GM19035 (cell line): ENCODE data around the gene ATCAY.

ENCODE experiments used
- ATAC-seq: cut with Tn5 transposase; IDR thresholded peaks from one replicate; pipeline ENCODE4 v1.9.1; 2021; ENCODE audit not compliant: unreplicated experiment

The ATCAY gene

DNA sequence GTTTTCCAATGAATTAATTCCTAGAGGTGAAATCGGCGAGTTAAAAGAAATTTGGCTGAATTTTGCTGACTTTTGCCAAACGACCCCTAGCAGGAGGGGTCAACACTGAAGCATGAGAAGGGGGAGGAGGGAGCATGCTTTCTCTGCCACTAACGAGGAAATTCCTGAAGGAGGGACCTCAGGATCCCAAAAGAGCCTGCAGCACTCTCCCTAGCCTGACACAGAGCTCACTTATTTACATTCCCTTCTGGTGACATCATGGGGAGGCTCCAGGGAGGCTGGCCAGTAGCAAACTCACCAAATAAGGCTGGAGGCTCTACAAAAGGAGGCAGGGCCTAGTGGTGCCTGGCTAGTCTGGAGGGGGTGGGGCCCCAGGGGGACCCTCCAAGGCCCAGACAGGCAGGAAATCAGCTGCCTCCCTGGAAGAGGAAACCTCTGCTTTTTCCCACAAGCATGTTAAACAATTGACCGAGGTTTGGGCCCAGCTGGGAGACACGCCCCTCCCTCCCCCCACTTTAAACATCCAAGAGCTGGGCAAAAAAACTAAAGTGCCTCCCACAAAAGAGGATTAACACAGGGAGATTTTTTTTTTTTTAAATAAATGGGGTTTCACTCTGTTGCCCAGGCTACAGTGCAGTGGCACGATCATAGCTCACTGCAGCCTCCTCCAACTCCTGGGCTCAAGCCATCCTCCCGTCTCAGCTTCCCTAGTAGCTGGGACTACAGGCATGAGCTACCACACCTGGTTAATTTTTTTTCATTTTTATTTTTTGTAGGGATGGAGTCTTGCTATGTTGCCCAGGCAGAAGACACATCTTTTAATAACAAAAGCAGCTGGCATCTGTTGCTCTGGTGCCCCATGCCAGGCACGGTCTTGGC is 88.3 kb downstream of the ATCAY start:
- ATAC-seq: no peak

DNA sequence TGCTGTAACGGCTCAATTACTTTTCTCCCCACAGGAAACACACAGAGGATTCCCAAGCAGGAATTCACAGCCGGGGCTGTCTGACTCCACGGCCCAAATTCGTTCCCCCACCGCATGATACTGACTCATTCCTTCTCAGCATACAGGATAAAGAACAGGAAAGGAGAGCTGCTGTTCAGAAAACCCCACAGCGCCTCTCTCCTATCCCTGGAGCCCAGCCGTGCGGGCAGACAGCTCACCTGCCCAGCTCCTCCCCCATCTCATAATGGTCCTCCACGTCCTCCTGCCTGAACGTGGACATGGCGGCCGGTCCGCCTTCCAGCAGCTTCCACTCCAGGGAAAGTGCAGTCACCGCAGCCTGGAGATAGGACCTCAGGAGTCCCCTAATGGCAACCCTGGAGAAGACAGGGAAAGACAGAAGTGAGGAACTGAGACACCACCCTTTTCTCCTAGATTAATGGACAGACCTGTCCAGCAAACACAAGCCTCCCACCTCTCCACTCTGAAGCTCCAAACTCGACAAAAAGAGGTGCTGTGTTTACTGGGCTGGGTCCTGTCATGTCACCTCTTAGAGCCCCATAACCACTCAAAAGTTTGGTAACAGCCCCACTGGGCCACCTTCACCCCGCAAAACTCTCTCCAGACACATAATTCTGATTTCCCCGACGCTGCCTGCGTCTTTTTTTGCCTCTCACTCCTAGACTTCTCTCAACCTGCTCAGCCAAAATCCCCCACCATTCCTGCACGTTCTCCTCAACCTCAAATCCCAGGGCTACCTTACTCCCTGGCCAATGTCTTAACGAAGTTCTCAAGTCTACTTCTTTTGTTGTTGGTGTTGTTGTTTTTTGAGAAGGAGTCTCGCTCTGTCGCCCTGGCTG is 89.2 kb downstream of the ATCAY start:
- ATAC-seq: no peak

DNA sequence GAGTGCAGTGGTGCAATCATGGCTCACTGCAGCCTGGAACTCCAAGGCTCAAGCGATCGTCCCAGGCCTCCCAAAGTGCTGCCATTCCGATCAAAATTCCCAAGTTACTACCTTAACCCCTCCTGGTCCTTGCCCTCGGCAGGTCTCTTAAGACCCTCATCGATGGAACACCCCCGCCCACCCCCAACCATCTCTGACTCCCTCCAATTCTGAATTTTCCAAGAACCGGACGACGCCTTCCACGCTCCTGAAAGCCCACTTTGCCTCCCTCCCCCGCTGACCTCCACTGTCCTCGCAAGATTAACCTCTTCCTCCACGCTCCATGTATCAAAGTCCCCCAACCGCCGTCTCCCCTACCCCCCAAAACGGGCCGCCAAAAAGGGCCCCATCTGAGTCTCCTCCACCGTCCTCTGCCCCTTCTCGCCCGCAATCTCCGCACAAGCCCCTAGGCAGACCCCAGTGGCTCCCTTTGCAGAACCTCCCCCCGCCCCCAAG is 89.9 kb downstream of the ATCAY start:
- no peak for ATAC-seq

DNA sequence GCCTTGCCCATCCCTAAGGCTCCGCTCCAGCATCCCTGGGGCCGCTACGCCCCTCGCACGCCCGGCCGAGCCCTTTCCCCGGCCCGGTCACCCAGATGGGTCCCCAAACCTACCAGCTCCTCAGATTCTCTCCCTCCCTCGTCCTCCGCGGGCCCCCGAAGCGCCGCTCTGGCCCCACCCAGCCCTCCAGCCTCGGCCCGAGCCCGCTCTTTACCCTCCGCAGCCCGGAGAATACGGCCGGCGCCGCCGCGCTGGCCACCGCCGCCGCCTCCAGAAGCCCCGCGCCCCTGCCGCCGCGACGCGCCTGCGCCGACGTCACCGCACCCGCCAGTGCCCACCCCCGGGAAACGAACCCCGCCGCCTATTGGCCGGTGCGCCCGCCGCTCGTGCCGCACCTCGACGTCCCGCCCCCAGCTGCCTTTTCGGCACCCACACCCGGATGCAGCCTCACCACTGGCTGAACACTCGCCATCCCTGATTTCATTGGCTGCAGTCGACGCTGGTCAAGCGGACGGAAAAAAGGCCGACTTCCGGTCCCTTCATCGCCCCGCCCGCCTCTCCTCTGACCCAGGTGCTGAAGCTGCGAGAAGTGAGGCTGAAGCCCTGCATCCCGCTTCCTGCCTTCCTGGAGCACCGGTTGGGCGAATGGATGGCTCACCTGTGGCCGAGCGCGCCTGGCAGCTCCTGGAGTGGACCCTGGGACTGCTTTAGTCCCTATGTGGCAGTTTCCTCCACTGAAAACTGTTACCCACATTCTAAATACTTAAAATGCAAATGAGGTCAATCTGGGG is 90.5 kb downstream of the ATCAY start, which contains the start of gene DAPK3:
TSS of gene DAPK3 (minus strand) at position 292 of the 791 bp plus-strand sequence. CDS start 1,364 bp downstream, outside the sequence.
- ATAC-seq: peak; percentile 95

DNA sequence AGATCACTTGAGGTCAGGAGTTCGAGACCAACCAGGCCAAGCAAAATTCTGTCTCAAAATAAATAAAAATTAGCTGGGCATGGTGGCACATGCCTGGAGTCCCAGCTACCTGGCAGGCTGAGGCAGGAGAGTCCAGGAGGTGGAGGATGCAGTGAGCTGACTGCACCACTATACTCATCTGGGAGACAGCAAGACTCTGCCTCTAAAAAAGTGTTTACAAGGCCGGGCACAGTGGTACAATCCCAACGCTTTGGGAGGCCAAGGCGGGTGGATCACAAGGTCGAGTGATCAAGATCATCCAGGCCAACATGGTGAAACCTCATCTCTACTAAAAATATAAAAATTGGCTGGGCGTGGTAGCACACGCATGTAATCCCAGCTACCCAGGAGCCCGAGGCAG is 94.7 kb downstream of the ATCAY start:
- no peak for ATAC-seq

DNA sequence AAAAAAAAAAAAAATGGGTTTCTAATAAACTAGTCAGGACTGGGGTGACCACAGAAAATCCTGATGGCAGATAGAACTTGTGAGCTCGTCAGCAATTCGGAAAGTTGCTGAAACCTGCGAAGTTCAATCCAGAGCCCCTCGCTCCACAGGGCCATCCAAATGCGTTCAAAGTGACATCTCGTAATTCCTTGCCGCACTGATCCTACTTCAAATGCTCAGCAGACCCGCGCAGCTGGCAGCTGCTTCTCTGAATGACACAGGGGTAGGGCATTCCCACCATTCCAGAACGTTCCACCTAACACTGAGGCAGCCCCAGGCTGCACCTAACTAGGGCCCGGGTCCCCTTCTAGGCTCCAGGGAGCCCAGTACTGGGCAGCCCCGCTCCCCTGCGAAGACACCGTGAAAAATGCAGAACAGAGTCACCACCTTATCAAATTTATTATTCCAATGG is 95.2 kb downstream of the ATCAY start:
- no peak for ATAC-seq

DNA sequence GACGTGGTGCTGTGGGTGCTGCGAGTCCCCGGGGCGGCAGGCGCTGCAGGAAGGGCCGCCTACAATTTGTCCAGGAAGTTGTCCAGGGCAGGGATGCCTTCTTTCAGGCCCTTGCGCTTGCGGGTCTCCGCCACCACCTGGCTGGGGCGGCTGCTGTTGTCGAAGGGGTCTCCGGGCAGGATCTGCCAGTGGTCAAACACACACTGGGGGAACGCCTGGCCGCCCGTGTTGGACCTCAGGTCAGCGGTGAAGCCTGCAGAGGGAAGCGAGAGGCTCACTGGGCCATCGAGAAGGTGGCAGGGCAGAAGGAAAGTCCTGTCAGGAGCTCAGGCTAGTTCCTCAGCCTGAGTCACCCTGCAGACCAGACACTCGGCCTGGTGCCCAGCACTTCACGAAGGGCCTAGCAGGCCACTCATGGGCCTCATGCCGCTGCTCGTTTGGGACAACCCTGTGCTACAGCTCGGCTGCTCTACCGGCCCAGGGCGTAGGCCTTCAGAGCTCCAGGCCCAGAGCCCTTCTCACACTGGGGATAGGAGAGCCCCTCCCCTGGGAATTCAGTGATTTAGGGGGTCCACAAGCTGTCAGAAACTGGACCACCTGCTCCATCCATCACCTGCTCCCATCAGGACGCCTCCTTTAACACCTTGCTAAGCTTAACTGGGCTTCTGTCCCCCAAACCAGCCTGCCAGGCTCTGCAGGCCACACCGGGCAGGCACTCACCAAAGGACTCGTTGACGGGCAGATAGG is 96.2 kb downstream of the ATCAY start:
- no peak for ATAC-seq
